Measurements from ENCODE around the gene HMGB3. TPM values are rescaled to one million over a fixed set of nuclear protein-coding genes. Genes with fewer than 3 reads are reported as not detected.

The HMGB3 gene
- polyA plus RNA-seq, 3 donors: 3.0 to 6.4 (median 4.9) TPM

- H3K9me3 Mint-ChIP-seq: peaks cover 2 to 10% (median 5%) of the 10 kb centered on the region in 7 donors
- H3K4me3 Mint-ChIP-seq: no peak overlapping the region
- TF ChIP-seq CTCF (IDR thresholded peaks at IDR 0.05): no peak
These were observed 23.4 kb downstream of the HMGB3 start for GRCh38 chrX:151006410-151007109.

GRCh38 chrX:151009582-151009981, 26.4 kb downstream of the HMGB3 start:
- intact Hi-C loops (cut with micrococcal nuclease): no loop called here
- H3K4me1 Mint-ChIP-seq: no peaks in the 10 kb centered on the region

More at GRCh38 chrX:151006410-151007109, 23.4 kb downstream of the HMGB3 start:
- Mint-ChIP-seq H3K27ac (no peak overlapping the region), H3K27me3 (ENCODE audit: low read depth in 3 of 3) (peaks cover 0 to 2% (median 1%) of the 10 kb centered on the region in 3 donors), H3K4me1 (no peaks in the 10 kb centered on the region), H3K36me3 (no peaks in the 10 kb centered on the region)
- no peaks in the 10 kb centered on the region for H3K36me3 ChIP-seq (replicated peaks in 1 of 2; ENCODE audit: control insufficient read depth in 1 of 2, insufficient read depth in 2 of 2, low read length in 2 of 2)
- H3K27ac ChIP-seq (ENCODE audit: low read depth in 1 of 2, low read length in 2 of 2): no peak overlapping the region
- H2AFZ ChIP-seq (ENCODE audit: insufficient read depth, low read depth, low read length, poor library complexity, severe bottlenecking): no peak overlapping the region
- WGBS (ENCODE audit: insufficient coverage): 80% methylated on average over 2 of the region's 4 CpGs
- no peak overlapping the region for H3K4me2 ChIP-seq (replicated peaks; ENCODE audit: extremely low read depth, low read length, poor library complexity, severe bottlenecking)
- no peaks in the 10 kb centered on the region for H3K79me2 ChIP-seq (ENCODE audit: insufficient read depth, low read length)
- H3K4me3 ChIP-seq (replicated peaks in 1 of 3; ENCODE audit: low read depth in 2 of 3, low read length in 3 of 3): no peak overlapping the region
- no peaks in the 10 kb centered on the region for H3K9me3 ChIP-seq (replicated peaks in 1 of 2; ENCODE audit: control insufficient read depth in 1 of 2, insufficient read depth in 1 of 2, low read length in 2 of 2)
- H3K27me3 ChIP-seq (ENCODE audit: control insufficient read depth in 2 of 2, insufficient read depth in 2 of 2, low read length in 2 of 2): peaks cover 0 to 2% of the 10 kb centered on the region in 2 donors
- no peak overlapping the region for H3K9ac ChIP-seq (ENCODE audit: insufficient read depth, low read length, poor library complexity, severe bottlenecking)
- intact Hi-C loops (cut with micrococcal nuclease): no loop called here
- H4K20me1 ChIP-seq (ENCODE audit: insufficient read depth, low read length): no peaks in the 10 kb centered on the region
- H3K4me1 ChIP-seq (ENCODE audit: control insufficient read depth in 1 of 2, insufficient read depth in 2 of 2, low read length in 2 of 2): no peaks in the 10 kb centered on the region
- DNase-seq: no peak

More at GRCh38 chrX:151009582-151009981, 26.4 kb downstream of the HMGB3 start:
- H4K20me1 ChIP-seq (ENCODE audit: insufficient read depth, low read length): no peaks in the 10 kb centered on the region
- H3K9me3 ChIP-seq (replicated peaks in 1 of 2; ENCODE audit: control insufficient read depth in 1 of 2, insufficient read depth in 1 of 2, low read length in 2 of 2): peaks cover 10% of the 10 kb centered on the region in 2 donors
- no peak overlapping the region for H3K4me3 ChIP-seq (replicated peaks in 1 of 3; ENCODE audit: low read depth in 2 of 3, low read length in 3 of 3)
- H3K27ac ChIP-seq (ENCODE audit: low read depth in 1 of 2, low read length in 2 of 2): no peak overlapping the region
- no peak for DNase-seq
- H2AFZ ChIP-seq (ENCODE audit: insufficient read depth, low read depth, low read length, poor library complexity, severe bottlenecking): no peak overlapping the region
- H3K4me2 ChIP-seq (replicated peaks; ENCODE audit: extremely low read depth, low read length, poor library complexity, severe bottlenecking): no peak overlapping the region
- H3K27me3 Mint-ChIP-seq (ENCODE audit: low read depth in 3 of 3): no peaks in the 10 kb centered on the region
- H3K36me3 Mint-ChIP-seq: no peaks in the 10 kb centered on the region
- peaks cover 0 to 2% of the 10 kb centered on the region in 2 donors for H3K27me3 ChIP-seq (ENCODE audit: control insufficient read depth in 2 of 2, insufficient read depth in 2 of 2, low read length in 2 of 2)
- H3K9me3 Mint-ChIP-seq: peaks cover 5 to 20% (median 13%) of the 10 kb centered on the region in 7 donors
- H3K79me2 ChIP-seq (ENCODE audit: insufficient read depth, low read length): no peaks in the 10 kb centered on the region
- H3K9ac ChIP-seq (ENCODE audit: insufficient read depth, low read length, poor library complexity, severe bottlenecking): no peak overlapping the region
- no peak overlapping the region for H3K4me3 Mint-ChIP-seq
- WGBS (ENCODE audit: insufficient coverage): 83% methylated on average over 1 of the region's 2 CpGs
- no peaks in the 10 kb centered on the region for H3K36me3 ChIP-seq (replicated peaks in 1 of 2; ENCODE audit: control insufficient read depth in 1 of 2, insufficient read depth in 2 of 2, low read length in 2 of 2)
- no peaks in the 10 kb centered on the region for H3K4me1 ChIP-seq (ENCODE audit: control insufficient read depth in 1 of 2, insufficient read depth in 2 of 2, low read length in 2 of 2)
- no peak overlapping the region for H3K27ac Mint-ChIP-seq
- TF ChIP-seq CTCF (IDR thresholded peaks at IDR 0.05): no peak

Measured in CD14-positive monocyte (primary cell).